Measurements from ENCODE around the gene GPR160. TPM values are rescaled to one million over a fixed set of nuclear protein-coding genes. Genes with fewer than 3 reads are reported as not detected.

GPR160 gene
- polyA plus RNA-seq, 1 donor from 2014 or later = 4.0 TPM

- Histone ChIP-seq H3K4me2 (ENCODE audit: low read length) (no peak overlapping the region), H3K9me2 (ENCODE audit: insufficient read depth, low read length) (no peaks in the 10 kb centered on the region), H3K79me2 (replicated peaks; ENCODE audit: insufficient read depth, low read length) (no peaks in the 10 kb centered on the region), H3K27me3 (ENCODE audit: insufficient read depth, low read depth, low read length) (no peaks in the 10 kb centered on the region), H3K4me3 (ENCODE audit: low read length) (no peak overlapping the region), H3F3A (ENCODE audit: insufficient read depth, low read length, poor library complexity, severe bottlenecking) (no peaks in the 10 kb centered on the region), H4K20me1 (ENCODE audit: insufficient read depth) (no peaks in the 10 kb centered on the region), H3K9ac (ENCODE audit: low read length) (no peak overlapping the region), H2AFZ (ENCODE audit: low read depth, low read length) (no peak overlapping the region), H3K27ac (ENCODE audit: low read length) (no peak overlapping the region), H3K36me3 (ENCODE audit: insufficient read depth, low read length) (peaks cover 7% of the 10 kb centered on the region), H3K9me3 (ENCODE audit: low read length) (no peaks in the 10 kb centered on the region)
- no peak for TF ChIP-seq REST (IDR thresholded peaks at IDR 0.05; ENCODE audit: borderline replicate concordance)
- TF ChIP-seq TAF1 (IDR thresholded peaks at IDR 0.05; ENCODE audit: low read depth) = no peak
- no peak for TF ChIP-seq POLR2AphosphoS5 (IDR thresholded peaks at IDR 0.05)
- TF ChIP-seq SMC3 (conservative IDR thresholded peaks at IDR 0.05; ENCODE audit: poor library complexity) = no peak
- TF ChIP-seq MXI1 (conservative IDR thresholded peaks at IDR 0.05; ENCODE audit: poor library complexity, severe bottlenecking) = no peak
- TF ChIP-seq EP300 (conservative IDR thresholded peaks at IDR 0.05; ENCODE audit: poor library complexity, severe bottlenecking) = no peak
- TF ChIP-seq CTCF (IDR thresholded peaks at IDR 0.05; ENCODE audit: poor library complexity, severe bottlenecking) = no peak
- TF ChIP-seq EZH2 (IDR thresholded peaks at IDR 0.05; ENCODE audit: borderline replicate concordance, insufficient read depth, low read length, poor library complexity, severe bottlenecking) = no peak
- no peak for TF ChIP-seq RAD21 (conservative IDR thresholded peaks at IDR 0.05)
Observed at GRCh38 chr3:170100944-170101343, 63.1 kb downstream of the GPR160 start.

GRCh38 chr3:170102431-170102830 is 64.6 kb downstream of the GPR160 start:
- TF ChIP-seq EP300 (conservative IDR thresholded peaks at IDR 0.05; ENCODE audit: poor library complexity, severe bottlenecking) (no peak), RAD21 (conservative IDR thresholded peaks at IDR 0.05) (no peak), MXI1 (conservative IDR thresholded peaks at IDR 0.05; ENCODE audit: poor library complexity, severe bottlenecking) (no peak), EZH2 (IDR thresholded peaks at IDR 0.05; ENCODE audit: borderline replicate concordance, insufficient read depth, low read length, poor library complexity, severe bottlenecking) (no peak), SMC3 (conservative IDR thresholded peaks at IDR 0.05; ENCODE audit: poor library complexity) (no peak), REST (IDR thresholded peaks at IDR 0.05; ENCODE audit: borderline replicate concordance) (no peak), CTCF (IDR thresholded peaks at IDR 0.05; ENCODE audit: poor library complexity, severe bottlenecking) (no peak), POLR2AphosphoS5 (IDR thresholded peaks at IDR 0.05) (no peak), TAF1 (IDR thresholded peaks at IDR 0.05; ENCODE audit: low read depth) (no peak)
- H4K20me1 ChIP-seq (ENCODE audit: insufficient read depth) = no peaks in the 10 kb centered on the region
- H3K27ac ChIP-seq (ENCODE audit: low read length) = no peak overlapping the region
- H3K27me3 ChIP-seq (ENCODE audit: insufficient read depth, low read depth, low read length) = no peaks in the 10 kb centered on the region
- H3K9ac ChIP-seq (ENCODE audit: low read length) = no peak overlapping the region
- H2AFZ ChIP-seq (ENCODE audit: low read depth, low read length) = no peak overlapping the region
- no peak overlapping the region for H3K4me3 ChIP-seq (ENCODE audit: low read length)
- H3F3A ChIP-seq (ENCODE audit: insufficient read depth, low read length, poor library complexity, severe bottlenecking) = no peaks in the 10 kb centered on the region
- no peaks in the 10 kb centered on the region for H3K79me2 ChIP-seq (replicated peaks; ENCODE audit: insufficient read depth, low read length)
- H3K9me3 ChIP-seq (ENCODE audit: low read length) = no peaks in the 10 kb centered on the region
- H3K4me2 ChIP-seq (ENCODE audit: low read length) = no peak overlapping the region
- no peaks in the 10 kb centered on the region for H3K9me2 ChIP-seq (ENCODE audit: insufficient read depth, low read length)
- H3K36me3 ChIP-seq (ENCODE audit: insufficient read depth, low read length) = peaks cover 7% of the 10 kb centered on the region
